ENCODE data around the gene MIPOL1. TPM values are rescaled to one million over a fixed set of nuclear protein-coding genes. Genes with fewer than 3 reads are reported as not detected.

The MIPOL1 gene
- total and polyA plus RNA-seq, 2 experiments from 2014 or later: 16.6 to 24.8 TPM

DNA sequence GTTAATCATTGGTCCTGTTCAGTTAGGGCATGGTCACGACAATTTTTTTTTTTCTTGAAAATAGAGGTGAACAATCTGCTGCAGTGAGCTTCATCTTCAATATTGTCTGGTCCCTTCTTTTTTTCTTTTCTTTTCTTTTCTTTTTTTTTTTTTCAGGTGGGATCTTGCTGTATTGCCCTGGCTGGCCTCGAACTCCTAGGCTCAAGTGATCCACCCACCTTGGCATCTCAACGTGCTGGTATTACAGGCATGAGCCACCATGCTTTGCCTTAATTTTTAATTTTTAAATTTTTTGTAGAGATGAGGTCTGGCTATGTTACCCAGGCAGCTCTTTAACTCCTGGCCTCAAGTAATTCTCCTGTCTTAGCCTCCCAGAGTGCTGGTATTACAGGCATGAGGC is 36.5 kb downstream of the MIPOL1 start:
- H3F3A ChIP-seq (replicated peaks; ENCODE audit: low read depth): no peaks in the 10 kb centered on the region
- H3K79me2 ChIP-seq (replicated peaks; ENCODE audit: insufficient read depth): 0 out of 2 replicates have a peak, but pooled peaks cover 10% of the 10 kb centered on the region
- H3K27ac ChIP-seq (ENCODE audit: low read depth): no peak overlapping the region
- no peak overlapping the region for H3K4me2 ChIP-seq
- no peak overlapping the region for H3K4me3 Mint-ChIP-seq
- no peaks in the 10 kb centered on the region for H3K36me3 Mint-ChIP-seq (ENCODE audit: low read depth)
- no peaks in the 10 kb centered on the region for H3K36me3 ChIP-seq (ENCODE audit: insufficient read depth)
- no peak for TF ChIP-seq CREB1 (CRISPR knock-in tag; IDR thresholded peaks at IDR 0.05; ENCODE audit: low read depth)
- TF ChIP-seq, protein P1, sequence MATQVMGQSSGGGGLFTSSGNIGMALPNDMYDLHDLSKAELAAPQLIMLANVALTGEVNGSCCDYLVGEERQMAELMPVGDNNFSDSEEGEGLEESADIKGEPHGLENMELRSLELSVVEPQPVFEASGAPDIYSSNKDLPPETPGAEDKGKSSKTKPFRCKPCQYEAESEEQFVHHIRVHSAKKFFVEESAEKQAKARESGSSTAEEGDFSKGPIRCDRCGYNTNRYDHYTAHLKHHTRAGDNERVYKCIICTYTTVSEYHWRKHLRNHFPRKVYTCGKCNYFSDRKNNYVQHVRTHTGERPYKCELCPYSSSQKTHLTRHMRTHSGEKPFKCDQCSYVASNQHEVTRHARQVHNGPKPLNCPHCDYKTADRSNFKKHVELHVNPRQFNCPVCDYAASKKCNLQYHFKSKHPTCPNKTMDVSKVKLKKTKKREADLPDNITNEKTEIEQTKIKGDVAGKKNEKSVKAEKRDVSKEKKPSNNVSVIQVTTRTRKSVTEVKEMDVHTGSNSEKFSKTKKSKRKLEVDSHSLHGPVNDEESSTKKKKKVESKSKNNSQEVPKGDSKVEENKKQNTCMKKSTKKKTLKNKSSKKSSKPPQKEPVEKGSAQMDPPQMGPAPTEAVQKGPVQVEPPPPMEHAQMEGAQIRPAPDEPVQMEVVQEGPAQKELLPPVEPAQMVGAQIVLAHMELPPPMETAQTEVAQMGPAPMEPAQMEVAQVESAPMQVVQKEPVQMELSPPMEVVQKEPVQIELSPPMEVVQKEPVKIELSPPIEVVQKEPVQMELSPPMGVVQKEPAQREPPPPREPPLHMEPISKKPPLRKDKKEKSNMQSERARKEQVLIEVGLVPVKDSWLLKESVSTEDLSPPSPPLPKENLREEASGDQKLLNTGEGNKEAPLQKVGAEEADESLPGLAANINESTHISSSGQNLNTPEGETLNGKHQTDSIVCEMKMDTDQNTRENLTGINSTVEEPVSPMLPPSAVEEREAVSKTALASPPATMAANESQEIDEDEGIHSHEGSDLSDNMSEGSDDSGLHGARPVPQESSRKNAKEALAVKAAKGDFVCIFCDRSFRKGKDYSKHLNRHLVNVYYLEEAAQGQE (IDR thresholded peaks at IDR 0.05; ENCODE audit: unreplicated experiment): no peak
- TF ChIP-seq, protein P2, sequence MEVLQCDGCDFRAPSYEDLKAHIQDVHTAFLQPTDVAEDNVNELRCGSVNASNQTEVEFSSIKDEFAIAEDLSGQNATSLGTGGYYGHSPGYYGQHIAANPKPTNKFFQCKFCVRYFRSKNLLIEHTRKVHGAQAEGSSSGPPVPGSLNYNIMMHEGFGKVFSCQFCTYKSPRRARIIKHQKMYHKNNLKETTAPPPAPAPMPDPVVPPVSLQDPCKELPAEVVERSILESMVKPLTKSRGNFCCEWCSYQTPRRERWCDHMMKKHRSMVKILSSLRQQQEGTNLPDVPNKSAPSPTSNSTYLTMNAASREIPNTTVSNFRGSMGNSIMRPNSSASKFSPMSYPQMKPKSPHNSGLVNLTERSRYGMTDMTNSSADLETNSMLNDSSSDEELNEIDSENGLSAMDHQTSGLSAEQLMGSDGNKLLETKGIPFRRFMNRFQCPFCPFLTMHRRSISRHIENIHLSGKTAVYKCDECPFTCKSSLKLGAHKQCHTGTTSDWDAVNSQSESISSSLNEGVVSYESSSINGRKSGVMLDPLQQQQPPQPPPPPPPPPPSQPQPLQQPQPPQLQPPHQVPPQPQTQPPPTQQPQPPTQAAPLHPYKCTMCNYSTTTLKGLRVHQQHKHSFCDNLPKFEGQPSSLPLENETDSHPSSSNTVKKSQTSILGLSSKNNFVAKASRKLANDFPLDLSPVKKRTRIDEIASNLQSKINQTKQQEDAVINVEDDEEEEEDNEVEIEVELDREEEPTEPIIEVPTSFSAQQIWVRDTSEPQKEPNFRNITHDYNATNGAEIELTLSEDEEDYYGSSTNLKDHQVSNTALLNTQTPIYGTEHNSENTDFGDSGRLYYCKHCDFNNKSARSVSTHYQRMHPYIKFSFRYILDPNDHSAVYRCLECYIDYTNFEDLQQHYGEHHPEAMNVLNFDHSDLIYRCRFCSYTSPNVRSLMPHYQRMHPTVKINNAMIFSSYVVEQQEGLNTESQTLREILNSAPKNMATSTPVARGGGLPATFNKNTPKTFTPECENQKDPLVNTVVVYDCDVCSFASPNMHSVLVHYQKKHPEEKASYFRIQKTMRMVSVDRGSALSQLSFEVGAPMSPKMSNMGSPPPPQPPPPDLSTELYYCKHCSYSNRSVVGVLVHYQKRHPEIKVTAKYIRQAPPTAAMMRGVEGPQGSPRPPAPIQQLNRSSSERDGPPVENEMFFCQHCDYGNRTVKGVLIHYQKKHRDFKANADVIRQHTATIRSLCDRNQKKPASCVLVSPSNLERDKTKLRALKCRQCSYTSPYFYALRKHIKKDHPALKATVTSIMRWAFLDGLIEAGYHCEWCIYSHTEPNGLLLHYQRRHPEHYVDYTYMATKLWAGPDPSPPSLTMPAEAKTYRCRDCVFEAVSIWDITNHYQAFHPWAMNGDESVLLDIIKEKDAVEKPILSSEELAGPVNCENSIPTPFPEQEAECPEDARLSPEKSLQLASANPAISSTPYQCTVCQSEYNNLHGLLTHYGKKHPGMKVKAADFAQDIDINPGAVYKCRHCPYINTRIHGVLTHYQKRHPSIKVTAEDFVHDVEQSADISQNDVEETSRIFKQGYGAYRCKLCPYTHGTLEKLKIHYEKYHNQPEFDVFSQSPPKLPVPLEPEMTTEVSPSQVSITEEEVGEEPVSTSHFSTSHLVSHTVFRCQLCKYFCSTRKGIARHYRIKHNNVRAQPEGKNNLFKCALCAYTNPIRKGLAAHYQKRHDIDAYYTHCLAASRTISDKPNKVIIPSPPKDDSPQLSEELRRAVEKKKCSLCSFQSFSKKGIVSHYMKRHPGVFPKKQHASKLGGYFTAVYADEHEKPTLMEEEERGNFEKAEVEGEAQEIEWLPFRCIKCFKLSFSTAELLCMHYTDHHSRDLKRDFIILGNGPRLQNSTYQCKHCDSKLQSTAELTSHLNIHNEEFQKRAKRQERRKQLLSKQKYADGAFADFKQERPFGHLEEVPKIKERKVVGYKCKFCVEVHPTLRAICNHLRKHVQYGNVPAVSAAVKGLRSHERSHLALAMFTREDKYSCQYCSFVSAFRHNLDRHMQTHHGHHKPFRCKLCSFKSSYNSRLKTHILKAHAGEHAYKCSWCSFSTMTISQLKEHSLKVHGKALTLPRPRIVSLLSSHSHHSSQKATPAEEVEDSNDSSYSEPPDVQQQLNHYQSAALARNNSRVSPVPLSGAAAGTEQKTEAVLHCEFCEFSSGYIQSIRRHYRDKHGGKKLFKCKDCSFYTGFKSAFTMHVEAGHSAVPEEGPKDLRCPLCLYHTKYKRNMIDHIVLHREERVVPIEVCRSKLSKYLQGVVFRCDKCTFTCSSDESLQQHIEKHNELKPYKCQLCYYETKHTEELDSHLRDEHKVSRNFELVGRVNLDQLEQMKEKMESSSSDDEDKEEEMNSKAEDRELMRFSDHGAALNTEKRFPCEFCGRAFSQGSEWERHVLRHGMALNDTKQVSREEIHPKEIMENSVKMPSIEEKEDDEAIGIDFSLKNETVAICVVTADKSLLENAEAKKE (CRISPR knock-in tag; IDR thresholded peaks at IDR 0.05): no peak
- no peak for TF ChIP-seq JUNB (IDR thresholded peaks at IDR 0.05; ENCODE audit: unreplicated experiment)
- TF ChIP-seq ZNF331 (CRISPR knock-in tag; IDR thresholded peaks at IDR 0.05; ENCODE audit: low read depth): no peak
- TF ChIP-seq EZH2phosphoT487 (IDR thresholded peaks at IDR 0.05; ENCODE audit: unreplicated experiment): no peak
- TF ChIP-seq, protein P3, sequence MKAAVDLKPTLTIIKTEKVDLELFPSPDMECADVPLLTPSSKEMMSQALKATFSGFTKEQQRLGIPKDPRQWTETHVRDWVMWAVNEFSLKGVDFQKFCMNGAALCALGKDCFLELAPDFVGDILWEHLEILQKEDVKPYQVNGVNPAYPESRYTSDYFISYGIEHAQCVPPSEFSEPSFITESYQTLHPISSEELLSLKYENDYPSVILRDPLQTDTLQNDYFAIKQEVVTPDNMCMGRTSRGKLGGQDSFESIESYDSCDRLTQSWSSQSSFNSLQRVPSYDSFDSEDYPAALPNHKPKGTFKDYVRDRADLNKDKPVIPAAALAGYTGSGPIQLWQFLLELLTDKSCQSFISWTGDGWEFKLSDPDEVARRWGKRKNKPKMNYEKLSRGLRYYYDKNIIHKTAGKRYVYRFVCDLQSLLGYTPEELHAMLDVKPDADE (IDR thresholded peaks at IDR 0.05): no peak
- TF ChIP-seq STAT1 (IDR thresholded peaks at IDR 0.05; ENCODE audit: unreplicated experiment): no peak
- TF ChIP-seq EZH2 (IDR thresholded peaks at IDR 0.05; ENCODE audit: low read depth, unreplicated experiment): no peak
- TF ChIP-seq, protein P4, sequence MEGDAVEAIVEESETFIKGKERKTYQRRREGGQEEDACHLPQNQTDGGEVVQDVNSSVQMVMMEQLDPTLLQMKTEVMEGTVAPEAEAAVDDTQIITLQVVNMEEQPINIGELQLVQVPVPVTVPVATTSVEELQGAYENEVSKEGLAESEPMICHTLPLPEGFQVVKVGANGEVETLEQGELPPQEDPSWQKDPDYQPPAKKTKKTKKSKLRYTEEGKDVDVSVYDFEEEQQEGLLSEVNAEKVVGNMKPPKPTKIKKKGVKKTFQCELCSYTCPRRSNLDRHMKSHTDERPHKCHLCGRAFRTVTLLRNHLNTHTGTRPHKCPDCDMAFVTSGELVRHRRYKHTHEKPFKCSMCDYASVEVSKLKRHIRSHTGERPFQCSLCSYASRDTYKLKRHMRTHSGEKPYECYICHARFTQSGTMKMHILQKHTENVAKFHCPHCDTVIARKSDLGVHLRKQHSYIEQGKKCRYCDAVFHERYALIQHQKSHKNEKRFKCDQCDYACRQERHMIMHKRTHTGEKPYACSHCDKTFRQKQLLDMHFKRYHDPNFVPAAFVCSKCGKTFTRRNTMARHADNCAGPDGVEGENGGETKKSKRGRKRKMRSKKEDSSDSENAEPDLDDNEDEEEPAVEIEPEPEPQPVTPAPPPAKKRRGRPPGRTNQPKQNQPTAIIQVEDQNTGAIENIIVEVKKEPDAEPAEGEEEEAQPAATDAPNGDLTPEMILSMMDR (conservative IDR thresholded peaks at IDR 0.05; ENCODE audit: low read depth in 2 of 2): no peak
- no peak for TF ChIP-seq ZNF114 (CRISPR knock-in tag; IDR thresholded peaks at IDR 0.05)
- no peak for TF ChIP-seq NANOG (IDR thresholded peaks at IDR 0.05; ENCODE audit: borderline replicate concordance)
- no peak for TF ChIP-seq POLR2AphosphoS5 (IDR thresholded peaks at IDR 0.05; ENCODE audit: low read depth)
- no peaks in the 10 kb centered on the region for H3K4me1 ChIP-seq (ENCODE audit: insufficient read depth)
- no peak for DNase-seq (ENCODE audit: low spot score)
- no peak overlapping the region for H3K27ac Mint-ChIP-seq
- no peak overlapping the region for H2AFZ ChIP-seq
- H3K9me3 Mint-ChIP-seq: no peaks in the 10 kb centered on the region
- H3K27me3 ChIP-seq (ENCODE audit: insufficient read depth): no peaks in the 10 kb centered on the region
- H4K20me1 ChIP-seq (replicated peaks; ENCODE audit: insufficient read depth): peaks cover 7% of the 10 kb centered on the region; the same call in 1 of the 2 replicates
- ATAC-seq: no peak
- peaks cover 4% of the 10 kb centered on the region for H3K27me3 Mint-ChIP-seq (ENCODE audit: insufficient read depth, low read depth, poor library complexity)
- no peaks in the 10 kb centered on the region for H3K4me1 Mint-ChIP-seq
- no peaks in the 10 kb centered on the region for H3K9me2 ChIP-seq (ENCODE audit: insufficient read depth)
- no peak overlapping the region for H3K4me3 ChIP-seq

All from GM23338 (cell line).